GM19438 (cell line): ENCODE measurements around the gene INPP5J.
"Not testable (repeated sequence)": the region's sequence is repeated elsewhere in the genome, so short reads cannot be mapped to it uniquely, and the experiment has no call there.

ENCODE experiments used
- ATAC-seq: cut with Tn5 transposase; IDR thresholded peaks from one replicate; pipeline ENCODE4 v1.9.1; 2021; ENCODE audit warnings: low read depth; ENCODE audit not compliant: unreplicated experiment

The INPP5J gene

DNA sequence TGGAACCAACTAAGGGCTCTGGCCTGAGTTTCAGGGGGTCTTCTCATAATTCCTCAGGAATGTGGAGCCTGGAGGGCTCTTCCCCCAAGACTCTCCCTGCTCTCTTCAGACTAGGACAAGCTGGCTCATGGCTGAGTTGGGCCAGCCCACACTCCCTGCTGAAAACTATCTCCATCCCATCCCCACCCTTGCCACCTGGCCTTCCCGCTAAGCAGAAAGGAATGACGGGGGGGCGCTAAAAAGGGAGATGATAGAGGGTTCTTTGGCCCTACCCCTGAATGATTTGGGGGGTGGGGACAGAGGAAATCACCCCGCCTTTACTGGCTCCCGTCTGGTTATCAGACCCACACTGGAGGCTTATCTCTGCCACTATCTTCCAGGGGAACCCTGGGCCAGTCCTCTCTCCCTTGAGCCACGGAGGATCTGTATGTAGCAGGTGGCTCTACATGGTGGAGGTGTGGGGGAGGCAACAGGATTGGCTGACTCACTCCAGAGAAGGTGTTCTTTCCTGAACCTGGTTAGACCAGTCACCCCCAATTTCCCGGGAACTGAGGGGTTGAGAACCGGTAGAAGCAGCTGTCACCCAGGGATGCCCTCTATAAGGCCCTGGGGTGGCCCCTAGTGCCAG, 35.9 kb upstream of the INPP5J start:
- no peak for ATAC-seq

DNA sequence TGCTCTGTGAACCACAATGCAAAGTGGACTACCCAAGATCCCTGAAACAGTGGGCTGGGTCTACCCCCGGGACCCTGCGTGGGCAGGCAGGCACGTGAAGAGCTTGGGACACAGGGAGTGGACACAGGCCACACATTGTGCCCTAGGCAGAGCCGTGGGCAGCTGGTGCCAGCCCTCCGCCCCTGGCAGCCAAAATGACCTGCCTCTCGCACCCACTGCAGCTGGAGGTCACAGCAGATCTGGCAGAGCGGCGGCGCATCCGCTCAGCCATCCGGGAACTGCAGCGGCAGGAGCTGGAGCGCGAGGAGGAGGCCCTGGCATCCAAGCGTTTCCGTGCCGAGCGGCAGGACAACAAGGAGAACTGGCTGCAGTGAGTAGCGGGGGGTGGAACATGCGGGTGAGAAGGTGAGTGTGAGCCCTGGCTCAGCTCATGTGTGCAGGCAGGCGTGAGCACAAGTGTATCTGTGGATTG, 35.0 kb upstream of the INPP5J start:
- ATAC-seq: no peak

- ATAC-seq: no peak
Measured at GRCh38 chr22:31088233-31088986, 34.4 kb upstream of the INPP5J start.

DNA sequence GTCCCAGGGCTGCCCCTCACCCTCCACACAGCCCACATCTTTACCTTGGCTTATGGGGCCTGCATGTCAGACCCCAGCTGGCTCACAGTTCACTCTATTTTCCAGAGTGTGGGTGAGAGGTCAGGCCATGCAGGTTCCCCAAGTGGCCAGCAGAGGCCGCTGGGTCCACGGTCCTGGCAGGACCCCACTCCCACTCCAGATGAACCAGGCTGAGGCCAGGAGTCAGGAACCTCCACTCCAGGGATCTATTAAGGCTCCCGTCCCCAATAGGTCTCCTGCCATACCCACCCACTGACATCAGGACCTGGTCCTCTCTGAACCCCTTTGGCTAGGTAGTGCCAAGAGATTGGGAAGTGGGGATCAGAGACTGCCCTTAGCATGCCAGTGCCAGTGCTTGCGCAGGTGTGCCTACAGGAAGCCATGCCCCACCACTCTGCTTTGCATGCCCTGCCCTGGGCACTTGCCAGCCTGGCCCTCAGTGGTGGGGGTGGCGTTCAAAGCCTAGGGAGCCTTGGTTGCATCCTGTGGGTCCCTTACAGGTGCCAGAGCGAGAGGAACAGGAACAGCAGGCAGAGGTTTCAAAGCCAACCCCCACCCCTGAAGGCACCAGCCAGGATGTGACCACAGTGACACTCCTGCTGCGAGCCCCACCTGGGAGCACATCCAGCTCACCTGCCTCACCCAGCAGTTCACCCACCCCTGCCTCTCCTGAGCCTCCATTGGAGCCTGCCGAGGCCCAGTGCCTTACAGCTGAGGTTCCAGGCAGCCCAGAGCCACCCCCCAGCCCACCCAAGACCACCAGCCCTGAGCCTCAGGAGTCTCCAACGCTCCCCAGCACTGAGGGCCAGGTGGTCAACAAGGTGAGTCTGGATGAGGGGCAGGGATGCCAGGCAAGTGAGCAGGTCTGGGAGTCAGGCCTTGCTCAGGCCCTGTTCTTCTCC, 33.3 kb upstream of the INPP5J start:
- no peak for ATAC-seq

DNA sequence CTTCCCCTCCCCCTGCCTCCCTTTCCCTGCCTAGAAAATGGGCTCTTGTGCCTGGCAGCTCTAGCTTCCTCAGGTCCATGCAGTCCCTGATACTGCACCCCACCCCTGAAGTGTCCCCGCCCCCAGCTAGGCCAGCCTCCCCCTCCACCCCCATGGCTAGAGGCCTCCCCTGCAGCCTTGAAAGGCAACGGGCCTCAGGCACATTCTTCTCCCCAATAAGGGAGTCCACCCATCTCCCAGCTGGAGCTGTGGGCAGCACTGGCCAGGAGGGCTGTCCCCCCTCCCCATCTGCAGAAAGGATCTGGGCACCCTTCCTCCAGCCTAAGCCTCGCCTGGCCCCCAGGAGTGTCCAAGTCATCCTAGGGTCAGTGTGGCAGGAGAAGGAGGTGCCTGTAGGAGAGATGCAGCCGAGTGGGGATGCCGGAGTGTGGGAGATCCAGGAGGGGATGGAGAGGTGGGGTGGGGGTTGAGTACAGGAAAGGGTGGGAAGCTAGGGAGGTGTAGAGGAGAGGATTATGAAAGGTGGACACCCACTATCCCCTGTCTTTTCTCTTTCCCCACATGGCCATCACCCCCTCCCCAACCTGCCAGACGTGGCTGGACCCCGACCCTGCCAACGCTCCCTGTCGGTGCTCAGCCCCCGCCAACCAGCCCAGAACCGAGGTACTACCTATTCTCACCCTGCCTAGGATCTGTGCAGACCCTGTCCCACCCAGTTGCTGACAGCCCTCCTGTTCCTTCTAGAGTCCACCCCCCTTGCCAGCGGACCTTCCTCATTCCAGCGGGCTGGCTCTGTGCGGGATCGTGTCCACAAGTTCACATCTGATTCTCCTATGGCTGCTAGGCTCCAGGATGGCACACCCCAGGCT, 32.3 kb upstream of the INPP5J start:
- ATAC-seq: no peak

DNA sequence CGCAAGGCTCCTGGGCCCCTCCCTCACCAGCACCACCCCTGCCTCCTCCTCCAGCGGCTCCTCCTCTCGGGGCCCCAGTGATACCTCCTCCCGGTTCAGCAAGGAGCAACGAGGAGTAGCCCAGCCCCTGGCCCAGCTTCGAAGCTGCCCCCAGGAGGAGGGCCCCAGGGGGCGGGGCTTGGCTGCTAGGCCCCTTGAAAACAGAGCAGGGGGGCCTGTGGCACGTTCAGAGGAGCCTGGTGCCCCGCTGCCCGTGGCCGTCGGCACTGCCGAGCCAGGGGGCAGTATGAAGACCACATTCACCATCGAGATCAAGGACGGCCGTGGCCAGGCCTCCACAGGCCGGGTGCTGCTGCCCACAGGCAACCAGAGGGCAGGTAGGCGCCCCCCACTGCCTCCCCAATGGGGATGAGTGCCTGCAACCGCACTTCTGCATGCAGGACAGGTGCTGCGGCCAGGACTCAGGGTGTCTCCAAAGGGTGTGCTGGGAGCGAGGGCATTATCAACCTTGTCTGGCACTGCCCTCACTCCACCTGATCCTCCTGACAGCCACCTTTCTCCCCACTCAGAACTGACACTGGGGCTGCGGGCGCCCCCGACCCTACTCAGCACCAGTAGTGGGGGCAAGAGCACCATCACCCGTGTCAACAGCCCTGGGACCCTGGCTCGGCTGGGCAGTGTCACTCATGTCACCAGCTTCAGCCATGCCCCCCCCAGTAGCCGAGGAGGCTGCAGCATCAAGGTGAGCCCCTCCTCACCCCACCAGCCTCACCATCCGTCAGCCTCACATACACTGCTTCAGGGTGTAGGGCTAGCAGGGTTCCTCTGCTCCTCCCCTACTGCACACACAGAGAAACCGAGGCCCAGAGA, 31.4 kb upstream of the INPP5J start:
- ATAC-seq: no peak

GRCh38 chr22:31092161-31092560, 30.6 kb upstream of the INPP5J start:
- ATAC-seq: no peak

GRCh38 chr22:31093086-31093850, 29.5 kb upstream of the INPP5J start:
- no peak for ATAC-seq

DNA sequence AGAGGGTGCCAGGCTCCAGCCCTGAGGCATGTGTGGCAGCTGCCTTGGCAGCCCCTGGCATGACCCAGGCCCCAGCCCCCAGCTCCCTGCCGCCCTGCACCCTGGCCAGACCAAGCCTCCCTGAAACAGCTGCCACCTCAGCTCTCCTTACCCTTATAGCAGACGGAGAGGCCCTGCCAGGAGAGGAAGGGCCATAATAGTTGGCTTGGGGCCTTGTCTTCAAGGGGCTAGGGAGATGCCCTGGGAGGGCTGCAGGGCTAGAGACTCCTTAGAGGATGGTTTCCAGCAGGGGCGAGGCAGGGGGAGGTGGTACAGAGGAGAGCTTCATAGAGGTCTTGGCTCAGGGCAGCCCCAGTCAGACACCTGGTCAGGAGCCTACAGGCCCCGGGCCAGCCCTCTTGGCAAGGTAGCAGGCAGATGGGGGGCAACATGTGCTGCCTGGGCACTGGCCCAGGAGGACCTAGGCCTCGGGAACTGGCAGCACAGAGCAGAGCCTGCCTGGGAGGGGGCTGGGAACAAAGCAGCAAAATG, 28.7 kb upstream of the INPP5J start:
- no peak for ATAC-seq

DNA sequence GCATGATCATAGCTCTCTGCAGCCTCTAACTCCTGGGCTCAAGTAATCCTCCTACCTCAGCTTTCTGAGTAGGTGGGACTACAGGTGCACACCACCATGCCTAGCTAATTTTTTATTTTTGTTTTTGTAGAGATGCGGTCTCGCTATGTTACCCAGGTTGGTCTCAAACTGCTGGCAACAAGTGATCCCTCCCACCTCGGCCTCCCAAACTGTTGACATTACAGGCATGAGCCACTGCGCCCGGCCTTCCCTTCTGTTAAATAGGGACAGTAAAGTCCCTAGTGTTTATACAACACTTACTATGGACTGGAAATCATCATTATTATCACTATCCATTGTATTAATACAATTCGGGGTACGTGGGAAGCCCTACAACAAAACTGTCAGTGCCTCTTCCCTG, 28.0 kb upstream of the INPP5J start:
- no peak for ATAC-seq

- no peak for ATAC-seq
Measured at GRCh38 chr22:31095637-31096249, 27.0 kb upstream of the INPP5J start.

DNA sequence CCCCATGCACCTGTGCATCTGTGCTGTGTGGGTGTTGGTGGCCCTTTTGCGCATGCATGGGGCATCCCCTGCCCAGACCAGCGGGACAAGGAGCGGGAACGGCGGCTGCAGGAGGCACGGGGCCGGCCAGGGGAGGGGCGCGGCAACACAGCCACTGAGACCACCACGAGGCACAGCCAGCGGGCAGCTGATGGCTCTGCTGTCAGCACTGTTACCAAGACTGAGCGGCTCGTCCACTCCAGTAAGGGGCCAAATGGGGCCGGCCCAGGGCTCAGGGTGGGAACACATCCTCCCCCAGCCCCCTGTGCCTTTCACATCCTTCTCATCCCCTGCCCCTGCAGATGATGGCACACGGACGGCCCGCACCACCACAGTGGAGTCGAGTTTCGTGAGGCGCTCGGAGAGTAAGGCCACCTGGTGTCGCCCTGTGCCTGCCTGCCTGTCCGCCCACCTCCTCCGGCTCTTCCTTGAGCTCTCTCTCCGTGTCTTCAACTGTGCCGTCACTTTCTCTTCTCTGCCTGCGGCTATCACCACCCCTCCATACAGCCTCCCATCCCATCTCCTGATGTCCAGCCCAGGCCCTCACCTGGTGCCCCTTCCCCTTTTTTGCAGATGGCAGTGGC, 26.0 kb upstream of the INPP5J start:
- no peak for ATAC-seq

GRCh38 chr22:31097539-31097938, 25.2 kb upstream of the INPP5J start:
- not testable (repeated sequence) for ATAC-seq

GRCh38 chr22:31097941-31098631, 24.7 kb upstream of the INPP5J start:
- ATAC-seq: no peak

DNA sequence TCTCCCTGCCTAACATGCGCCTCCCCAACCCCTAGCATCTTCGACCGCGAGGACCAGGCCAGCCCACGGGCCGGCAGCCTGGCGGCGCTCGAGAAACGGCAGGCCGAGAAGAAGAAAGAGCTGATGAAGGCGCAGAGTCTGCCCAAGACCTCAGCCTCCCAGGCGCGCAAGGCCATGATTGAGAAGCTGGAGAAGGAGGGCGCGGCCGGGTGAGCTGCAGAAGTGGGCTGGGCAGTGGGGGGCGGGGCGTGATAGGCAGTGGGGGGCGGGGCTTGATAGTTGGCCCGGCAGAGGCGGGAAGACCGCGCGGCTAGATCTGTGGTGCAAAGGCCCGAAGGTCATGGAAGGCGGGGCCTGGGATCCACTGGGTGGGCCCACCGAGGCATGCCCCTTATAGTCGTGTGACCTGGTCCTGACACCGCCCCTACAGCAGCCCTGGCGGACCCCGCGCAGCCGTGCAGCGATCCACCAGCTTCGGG, 24.1 kb upstream of the INPP5J start:
- ATAC-seq: no peak

DNA sequence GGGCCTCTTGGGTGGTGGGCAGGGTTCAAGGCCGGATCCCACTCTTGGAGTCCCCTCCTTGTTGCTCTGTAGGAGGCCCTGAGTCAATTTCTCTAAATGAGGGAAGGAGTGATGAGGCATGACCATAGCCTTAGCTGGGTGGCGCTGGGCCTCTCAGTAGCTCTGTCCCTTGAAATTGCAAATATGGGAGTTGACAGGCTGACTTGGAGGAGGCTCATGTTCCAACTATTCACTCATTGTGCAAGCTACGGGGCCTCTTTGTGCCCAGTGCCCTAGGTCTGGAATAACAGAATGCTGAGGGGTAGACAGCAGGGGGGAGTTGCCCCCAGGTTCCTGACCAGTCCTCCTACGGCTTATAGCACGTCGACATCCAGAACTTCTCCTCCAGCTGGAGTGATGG, 23.4 kb upstream of the INPP5J start:
- ATAC-seq: no peak
